ENCODE measurements around the gene TCF12.

TCF12 gene

GRCh38 chr15:57183614-57184344 lies 265.3 kb downstream of the TCF12 start:
- H3K9ac ChIP-seq (ENCODE audit: low read depth, low read length, poor library complexity, severe bottlenecking): no peak overlapping the region
- H2AFZ ChIP-seq (ENCODE audit: low read length): no peak overlapping the region
- TF ChIP-seq CTCF (conservative IDR thresholded peaks at IDR 0.05; ENCODE audit: low read length) (no peak), EZH2phosphoT487 (IDR thresholded peaks at IDR 0.05; ENCODE audit: borderline replicate concordance) (no peak)
- H4K20me1 ChIP-seq (ENCODE audit: insufficient read depth, low read length, poor library complexity, severe bottlenecking): no peaks in the 10 kb centered on the region
- no peaks in the 10 kb centered on the region for H3K9me2 ChIP-seq (replicated peaks; ENCODE audit: low read depth, low read length)
- no peaks in the 10 kb centered on the region for H3K4me1 ChIP-seq (ENCODE audit: insufficient read depth, low read length, poor library complexity, severe bottlenecking)
- H3K4me2 ChIP-seq (ENCODE audit: low read depth, low read length, poor library complexity, severe bottlenecking): no peak overlapping the region
- H3K9me3 ChIP-seq (ENCODE audit: insufficient read depth, low read depth, low read length): no peaks in the 10 kb centered on the region
- H3F3A ChIP-seq (ENCODE audit: low read depth): no peaks in the 10 kb centered on the region
- H3K79me2 ChIP-seq (ENCODE audit: insufficient read depth, low read length): no peaks in the 10 kb centered on the region
- no peaks in the 10 kb centered on the region for H3K27me3 ChIP-seq (ENCODE audit: insufficient read depth, low read length, poor library complexity, severe bottlenecking)
- H3K36me3 ChIP-seq (ENCODE audit: insufficient read depth, low read length): peaks cover 21% of the 10 kb centered on the region; the same call in 1 of the 2 replicates
- no peak overlapping the region for H3K4me3 ChIP-seq (ENCODE audit: low read length, poor library complexity, severe bottlenecking)

- Histone ChIP-seq H3K4me1 (ENCODE audit: insufficient read depth, low read length, poor library complexity, severe bottlenecking) (no peaks in the 10 kb centered on the region), H3K36me3 (ENCODE audit: insufficient read depth, low read length) (peaks cover 21% of the 10 kb centered on the region; the same call in 1 of the 2 replicates), H3K4me3 (ENCODE audit: low read length, poor library complexity, severe bottlenecking) (no peak overlapping the region), H3K4me2 (ENCODE audit: low read depth, low read length, poor library complexity, severe bottlenecking) (no peak overlapping the region), H3K79me2 (ENCODE audit: insufficient read depth, low read length) (no peaks in the 10 kb centered on the region), H4K20me1 (ENCODE audit: insufficient read depth, low read length, poor library complexity, severe bottlenecking) (no peaks in the 10 kb centered on the region), H3F3A (ENCODE audit: low read depth) (no peaks in the 10 kb centered on the region), H3K9me3 (ENCODE audit: insufficient read depth, low read depth, low read length) (no peaks in the 10 kb centered on the region), H3K27me3 (ENCODE audit: insufficient read depth, low read length, poor library complexity, severe bottlenecking) (no peaks in the 10 kb centered on the region), H3K9ac (ENCODE audit: low read depth, low read length, poor library complexity, severe bottlenecking) (no peak overlapping the region), H3K9me2 (replicated peaks; ENCODE audit: low read depth, low read length) (no peaks in the 10 kb centered on the region), H2AFZ (ENCODE audit: low read length) (no peak overlapping the region)
- TF ChIP-seq CTCF (conservative IDR thresholded peaks at IDR 0.05; ENCODE audit: low read length) (no peak), EZH2phosphoT487 (IDR thresholded peaks at IDR 0.05; ENCODE audit: borderline replicate concordance) (no peak)
Observed at GRCh38 chr15:57184502-57184901, 266.1 kb downstream of the TCF12 start.

- H2AFZ ChIP-seq (ENCODE audit: low read length): no peak overlapping the region
- TF ChIP-seq EZH2phosphoT487 (IDR thresholded peaks at IDR 0.05; ENCODE audit: borderline replicate concordance) (no peak), CTCF (conservative IDR thresholded peaks at IDR 0.05; ENCODE audit: low read length) (no peak)
- H3F3A ChIP-seq (ENCODE audit: low read depth): no peaks in the 10 kb centered on the region
- no peak overlapping the region for H3K4me2 ChIP-seq (ENCODE audit: low read depth, low read length, poor library complexity, severe bottlenecking)
- H4K20me1 ChIP-seq (ENCODE audit: insufficient read depth, low read length, poor library complexity, severe bottlenecking): no peaks in the 10 kb centered on the region
- peaks cover 21% of the 10 kb centered on the region; the same call in 1 of the 2 replicates for H3K36me3 ChIP-seq (ENCODE audit: insufficient read depth, low read length)
- H3K79me2 ChIP-seq (ENCODE audit: insufficient read depth, low read length): no peaks in the 10 kb centered on the region
- H3K9me2 ChIP-seq (replicated peaks; ENCODE audit: low read depth, low read length): no peaks in the 10 kb centered on the region
- no peaks in the 10 kb centered on the region for H3K9me3 ChIP-seq (ENCODE audit: insufficient read depth, low read depth, low read length)
- H3K27me3 ChIP-seq (ENCODE audit: insufficient read depth, low read length, poor library complexity, severe bottlenecking): no peaks in the 10 kb centered on the region
- H3K4me3 ChIP-seq (ENCODE audit: low read length, poor library complexity, severe bottlenecking): no peak overlapping the region
- no peak overlapping the region for H3K9ac ChIP-seq (ENCODE audit: low read depth, low read length, poor library complexity, severe bottlenecking)
- no peaks in the 10 kb centered on the region for H3K4me1 ChIP-seq (ENCODE audit: insufficient read depth, low read length, poor library complexity, severe bottlenecking)
Observed at GRCh38 chr15:57185507-57186074, 267.1 kb downstream of the TCF12 start.
